Measurements from ENCODE around the gene HADHB.
"Not testable (repeated sequence)": the region's sequence is repeated elsewhere in the genome, so short reads cannot be mapped to it uniquely, and the experiment has no call there.

Gene HADHB

DNA sequence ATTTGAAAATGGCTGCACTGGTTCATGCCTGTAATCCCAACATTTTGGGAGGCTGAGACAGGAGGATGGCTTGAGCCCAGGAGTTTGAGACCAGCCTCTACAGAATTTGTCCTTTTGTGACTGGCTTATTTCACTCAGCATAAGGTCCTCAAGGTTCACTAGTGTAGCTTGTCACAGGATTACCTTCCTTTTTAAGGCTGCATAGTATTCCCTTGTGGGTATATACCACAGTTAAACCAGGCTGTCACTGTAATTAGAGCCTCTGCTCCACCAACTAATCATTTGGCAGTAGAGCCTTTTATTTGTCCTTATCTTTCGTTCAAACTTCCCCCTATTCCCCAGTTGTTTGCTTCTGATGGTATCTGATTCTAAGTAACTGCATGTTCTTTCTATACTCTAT is 50.8 kb downstream of the HADHB start:
- no peak for TF ChIP-seq GATA1 (IDR thresholded peaks at IDR 0.05; ENCODE audit: low read depth, low read length)
- TF ChIP-seq POLR2A (IDR thresholded peaks at IDR 0.05; ENCODE audit: low read length) = no peak
- DNase-seq = no peak

DNA sequence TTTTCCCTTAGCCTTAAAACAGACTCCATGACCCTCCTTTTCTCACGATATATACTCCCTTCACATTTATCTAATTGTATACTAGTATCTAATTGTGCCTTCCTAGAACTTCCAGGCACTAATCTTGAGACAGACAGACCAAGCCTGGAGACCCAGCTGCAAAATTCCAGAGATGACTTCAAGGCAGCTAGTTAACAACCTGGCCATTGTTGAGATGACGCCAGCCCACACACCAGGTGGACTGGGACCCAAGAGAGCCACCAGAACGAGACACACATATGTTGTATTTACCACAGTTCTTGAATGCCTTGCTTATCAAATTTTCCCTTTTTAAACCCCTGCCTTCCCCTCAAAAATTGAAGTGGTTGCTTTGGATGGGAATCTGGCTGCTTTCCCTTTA is 52.3 kb downstream of the HADHB start:
- TF ChIP-seq POLR2A (IDR thresholded peaks at IDR 0.05; ENCODE audit: low read length) = no peak
- TF ChIP-seq GATA1 (IDR thresholded peaks at IDR 0.05; ENCODE audit: low read depth, low read length) = no peak
- no peak for DNase-seq

DNA sequence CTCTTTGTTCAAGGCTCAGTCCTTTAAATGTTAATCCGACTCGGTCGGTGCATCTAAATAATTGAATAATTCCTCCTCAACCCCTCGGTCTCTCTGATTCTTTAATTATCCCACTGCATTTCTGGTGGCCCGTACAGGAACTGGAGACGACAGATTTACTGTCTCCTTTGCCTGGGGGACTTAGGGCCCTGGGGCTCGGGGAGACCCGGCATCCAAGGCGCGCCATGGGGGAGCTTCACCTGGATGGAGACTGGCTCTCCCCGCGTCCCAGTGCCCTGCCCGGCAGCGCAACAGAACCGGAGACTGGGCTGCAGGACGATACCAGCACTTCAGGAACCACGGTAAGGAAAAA is 53.5 kb downstream of the HADHB start:
- TF ChIP-seq GATA1 (IDR thresholded peaks at IDR 0.05; ENCODE audit: low read depth, low read length) = no peak
- no peak for DNase-seq

DNA sequence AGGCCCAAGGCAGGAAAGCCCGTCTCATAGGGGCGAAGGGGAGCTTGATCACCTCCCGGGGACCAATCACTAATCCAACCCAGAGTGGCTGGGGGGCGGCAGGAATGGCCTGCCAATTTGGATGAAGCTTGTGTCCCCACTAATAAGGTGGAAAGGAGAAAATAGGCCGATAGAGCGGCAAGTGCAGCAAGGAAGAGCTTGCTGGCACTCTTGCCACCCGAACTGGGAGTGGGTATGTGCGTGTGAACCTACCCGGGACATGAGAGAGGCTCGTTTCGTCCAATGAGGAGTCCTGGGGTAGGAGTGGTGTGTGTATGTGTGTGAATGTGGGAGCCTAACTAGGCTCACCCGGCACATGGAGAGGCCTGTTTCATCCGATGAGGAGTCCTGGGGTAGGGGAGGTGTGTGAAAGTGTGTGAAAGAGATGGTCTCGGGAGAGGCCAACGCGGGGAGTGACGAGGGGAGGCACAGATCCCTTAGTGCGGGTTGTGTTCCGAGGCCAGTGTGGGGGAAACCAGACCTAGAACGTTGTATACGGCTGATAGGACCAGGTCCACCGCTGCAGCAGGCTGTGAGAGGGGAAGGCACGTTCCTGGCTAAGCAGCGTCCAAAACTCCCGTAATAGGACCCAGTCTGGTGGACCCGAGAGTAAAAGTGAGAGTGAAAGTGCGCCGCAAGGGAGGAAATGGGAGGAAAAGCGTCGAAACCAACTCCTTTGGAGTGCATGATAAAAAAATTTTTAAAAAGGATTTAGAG is 54.1 kb downstream of the HADHB start:
- DNase-seq = peak; percentile 52 to 70
- TF ChIP-seq GATA1 (IDR thresholded peaks at IDR 0.05; ENCODE audit: low read depth, low read length) (no peak), POLR2A (IDR thresholded peaks at IDR 0.05; ENCODE audit: low read length) (peak; percentile 44)

DNA sequence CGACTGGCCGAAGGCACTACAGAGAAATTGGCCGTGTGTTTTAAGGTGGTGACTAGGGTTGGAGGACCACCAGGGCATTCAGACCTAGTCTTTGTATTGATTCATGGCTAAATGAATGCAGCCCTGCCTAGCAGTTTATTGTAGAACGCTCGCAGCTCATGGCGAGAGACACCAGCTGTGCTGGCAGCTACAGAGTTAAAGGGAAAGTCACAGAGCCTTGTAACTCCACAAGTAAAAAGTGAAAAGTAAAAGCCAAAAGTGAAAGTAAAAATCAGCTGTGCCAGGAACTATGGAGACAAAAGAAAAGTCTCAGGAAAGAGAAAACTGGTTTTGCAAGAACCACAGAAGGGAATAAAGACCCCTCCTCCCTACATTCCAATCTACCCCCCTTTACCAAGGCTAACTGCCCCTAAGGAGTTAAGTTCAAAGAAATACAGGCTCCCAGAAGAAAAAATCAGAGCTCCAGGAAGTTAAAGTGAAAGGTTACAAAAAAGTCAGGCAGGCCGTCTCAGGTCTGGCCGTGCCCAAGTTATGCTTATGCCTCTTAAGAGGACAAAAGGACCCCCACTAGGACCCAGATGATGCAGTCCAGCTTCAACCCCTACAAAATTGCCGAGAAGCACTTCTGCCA is 54.8 kb downstream of the HADHB start:
- peak; percentile 24 to 49 for DNase-seq
- TF ChIP-seq POLR2A (IDR thresholded peaks at IDR 0.05; ENCODE audit: low read length) = no peak
- TF ChIP-seq GATA1 (IDR thresholded peaks at IDR 0.05; ENCODE audit: low read depth, low read length) = no peak

DNA sequence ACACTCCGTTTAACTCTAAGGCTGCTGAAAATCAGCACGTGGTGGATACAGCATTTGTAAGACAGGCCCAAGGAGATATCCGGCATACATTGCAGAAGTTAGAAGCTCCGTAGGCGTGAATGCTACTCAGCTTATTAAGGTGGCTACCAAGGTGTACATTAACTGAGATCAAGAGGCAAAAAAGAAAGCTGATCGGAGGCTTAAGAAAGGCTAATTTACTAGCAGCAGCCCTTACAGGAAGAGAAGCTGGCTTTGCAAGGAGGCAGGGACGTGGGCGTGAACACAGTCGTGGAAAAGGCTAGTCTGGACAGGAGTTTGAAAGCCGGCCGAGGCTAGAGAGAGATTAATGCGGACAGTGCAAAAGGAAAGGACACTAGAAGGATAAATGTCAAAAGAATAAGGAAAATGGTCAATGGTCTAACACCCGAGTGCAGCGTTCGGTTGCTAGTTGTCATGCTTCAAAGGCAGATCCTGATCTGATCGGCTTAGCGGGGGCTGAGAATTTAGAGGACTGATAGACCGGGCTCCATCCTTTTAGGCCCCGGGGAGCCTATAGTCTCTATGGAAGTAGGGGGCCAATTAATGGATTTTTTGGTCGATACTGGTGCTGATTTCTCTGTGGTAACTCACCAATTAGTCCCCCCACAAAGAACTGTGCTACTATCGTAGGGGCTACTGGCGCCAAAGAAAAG is 55.6 kb downstream of the HADHB start:
- DNase-seq = no peak

DNA sequence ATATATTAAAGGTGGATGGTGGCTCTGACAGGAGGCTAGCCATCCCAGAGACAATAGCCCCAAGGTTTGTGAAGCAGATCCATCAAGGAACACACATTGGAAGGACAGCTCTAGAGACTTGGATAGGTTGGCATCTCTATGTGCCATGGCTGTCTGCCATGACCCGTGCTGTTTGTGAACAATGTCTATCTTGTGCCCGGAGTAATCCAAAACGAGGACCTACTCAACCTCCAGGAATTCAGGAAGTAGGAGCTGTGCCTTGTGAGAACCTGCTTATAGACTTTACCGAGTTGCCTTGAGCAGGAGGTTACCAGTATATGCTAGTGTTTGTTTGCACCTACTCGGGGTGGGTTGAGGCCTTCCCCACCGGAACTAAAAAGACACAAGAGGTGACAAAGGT is 58.1 kb downstream of the HADHB start:
- no peak for TF ChIP-seq GATA1 (IDR thresholded peaks at IDR 0.05; ENCODE audit: low read depth, low read length)
- no peak for TF ChIP-seq POLR2A (IDR thresholded peaks at IDR 0.05; ENCODE audit: low read length)
- no peak for DNase-seq

More for the DNA sequence above, 55.6 kb downstream of the HADHB start:
- TF ChIP-seq POLR2A (IDR thresholded peaks at IDR 0.05; ENCODE audit: low read length) (no peak), GATA1 (IDR thresholded peaks at IDR 0.05; ENCODE audit: low read depth, low read length) (no peak)

DNA sequence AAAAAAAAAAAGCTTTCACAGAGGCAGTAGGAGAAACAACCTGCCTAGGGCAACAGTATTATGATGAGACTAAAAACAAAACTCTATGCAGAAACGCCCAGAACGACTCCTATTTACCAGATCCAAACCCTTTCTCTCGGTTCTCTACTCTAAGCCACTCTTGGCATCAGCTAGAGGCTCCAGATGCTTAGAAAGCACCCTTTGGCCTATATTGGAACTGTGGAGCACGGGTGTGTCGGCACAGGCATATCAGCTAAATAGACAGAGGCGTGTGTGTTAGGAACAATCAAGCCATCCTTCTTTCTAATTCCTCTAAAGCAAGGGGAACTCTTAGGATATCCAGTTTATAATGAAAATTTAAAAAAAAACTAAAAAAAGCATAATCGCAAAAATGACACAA is 60.4 kb downstream of the HADHB start:
- not testable (repeated sequence) for DNase-seq

DNA sequence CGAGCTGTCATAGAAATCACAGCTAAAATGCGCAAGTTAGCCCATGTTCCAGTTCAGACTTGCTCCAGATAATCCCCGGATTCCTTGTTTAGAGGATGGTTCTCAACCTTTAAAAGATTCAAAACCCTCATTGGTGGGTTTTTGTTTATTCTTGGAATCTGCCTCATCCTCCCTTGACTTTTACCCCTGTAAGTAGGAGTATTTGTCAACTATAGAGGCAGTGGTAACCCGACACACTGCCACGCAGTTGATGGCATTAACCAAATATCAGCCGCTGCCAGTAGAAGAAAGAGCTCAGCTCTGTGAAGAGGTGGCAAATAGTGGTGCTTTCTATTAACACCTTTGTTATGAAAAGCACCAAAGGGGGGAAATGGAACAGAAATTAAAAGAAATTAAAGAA is 60.8 kb downstream of the HADHB start:
- TF ChIP-seq GATA1 (IDR thresholded peaks at IDR 0.05; ENCODE audit: low read depth, low read length) (no peak), POLR2A (IDR thresholded peaks at IDR 0.05; ENCODE audit: low read length) (no peak)
- no peak for DNase-seq

DNA sequence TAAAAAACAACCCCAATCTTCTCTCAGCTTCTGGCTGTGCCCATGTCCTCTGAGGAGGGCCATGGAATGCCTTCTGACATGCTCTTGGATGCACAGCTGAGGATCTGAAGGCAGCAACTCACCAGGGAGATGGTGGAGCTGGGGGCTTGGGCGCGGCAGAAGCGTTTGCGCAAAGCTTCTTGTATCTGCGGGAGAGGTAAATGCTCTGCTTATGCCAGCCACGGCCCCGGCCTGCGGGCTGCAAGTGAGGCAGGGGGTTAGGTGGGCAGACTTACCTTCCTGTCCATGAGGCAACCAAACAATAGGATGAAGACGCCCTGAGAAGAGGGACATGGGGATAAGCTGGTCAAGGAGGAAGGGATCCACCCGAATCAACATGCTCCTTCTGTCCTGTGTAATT is 65.2 kb downstream of the HADHB start:
- no peak for DNase-seq
- TF ChIP-seq POLR2A (IDR thresholded peaks at IDR 0.05; ENCODE audit: low read length) (no peak), GATA1 (IDR thresholded peaks at IDR 0.05; ENCODE audit: low read depth, low read length) (no peak)

DNA sequence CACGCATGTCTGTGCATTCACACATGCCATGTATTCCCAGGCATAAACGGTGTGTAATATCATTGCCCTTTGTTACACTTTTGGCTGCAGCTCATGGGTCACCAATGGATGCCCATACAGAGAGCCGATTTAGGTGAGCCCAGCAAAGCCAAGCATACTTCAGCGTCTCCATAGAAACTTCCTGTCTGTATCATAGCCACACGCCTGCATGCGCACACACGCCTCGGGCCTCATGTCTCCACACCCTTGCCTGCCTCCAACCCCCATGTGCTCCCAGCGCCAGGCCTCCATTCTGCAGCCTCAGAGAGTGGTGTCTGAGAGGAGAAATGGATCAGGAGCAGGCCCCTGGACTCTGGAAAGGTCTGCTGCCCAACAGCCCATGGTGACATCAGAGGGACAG is 67.7 kb downstream of the HADHB start:
- no peak for DNase-seq
- no peak for TF ChIP-seq GATA1 (IDR thresholded peaks at IDR 0.05; ENCODE audit: low read depth, low read length)
- TF ChIP-seq POLR2A (IDR thresholded peaks at IDR 0.05; ENCODE audit: low read length) = no peak

DNA sequence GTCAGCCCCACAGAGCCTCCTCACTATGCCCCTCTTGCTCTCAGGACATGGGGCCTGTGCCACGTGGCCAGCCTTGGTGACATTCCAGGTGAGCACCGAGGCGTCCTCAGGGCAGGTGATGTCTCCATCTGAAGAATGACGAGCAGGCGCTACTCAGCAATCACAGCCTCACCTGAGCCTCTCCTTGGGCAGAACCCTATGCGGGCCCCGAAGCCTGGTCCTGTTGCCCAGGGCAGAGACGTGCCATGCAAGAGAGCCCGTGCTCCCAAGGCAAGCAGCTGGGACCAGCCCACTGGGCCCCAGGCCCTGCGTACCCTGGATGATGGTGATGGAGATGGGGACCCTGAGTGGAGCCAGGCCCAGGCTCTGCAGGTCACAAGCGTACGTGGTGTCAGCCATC is 68.7 kb downstream of the HADHB start:
- no peak for DNase-seq
- TF ChIP-seq GATA1 (IDR thresholded peaks at IDR 0.05; ENCODE audit: low read depth, low read length) = no peak
- no peak for TF ChIP-seq POLR2A (IDR thresholded peaks at IDR 0.05; ENCODE audit: low read length)

DNA sequence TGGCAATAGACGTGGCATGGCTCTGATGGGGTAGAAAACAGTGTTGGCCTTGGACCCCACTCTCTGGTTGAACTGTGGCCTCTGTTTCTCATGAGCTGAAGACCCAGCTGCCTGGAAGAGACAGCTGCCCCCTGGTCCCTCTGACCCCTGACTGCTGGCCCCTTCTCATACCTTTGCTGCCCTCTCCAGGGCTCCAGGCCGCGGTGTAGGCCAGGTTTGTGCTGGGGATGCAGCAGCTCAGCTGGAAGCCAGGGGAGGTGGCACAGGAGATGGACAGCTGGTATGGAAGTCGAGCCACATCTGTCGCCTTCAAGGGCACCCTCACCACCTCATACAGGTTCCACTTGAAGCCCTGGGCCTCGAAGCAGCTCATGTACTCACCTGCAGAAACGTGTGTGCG is 69.5 kb downstream of the HADHB start:
- TF ChIP-seq GATA1 (IDR thresholded peaks at IDR 0.05; ENCODE audit: low read depth, low read length) (no peak), POLR2A (IDR thresholded peaks at IDR 0.05; ENCODE audit: low read length) (no peak)
- no peak for DNase-seq

DNA sequence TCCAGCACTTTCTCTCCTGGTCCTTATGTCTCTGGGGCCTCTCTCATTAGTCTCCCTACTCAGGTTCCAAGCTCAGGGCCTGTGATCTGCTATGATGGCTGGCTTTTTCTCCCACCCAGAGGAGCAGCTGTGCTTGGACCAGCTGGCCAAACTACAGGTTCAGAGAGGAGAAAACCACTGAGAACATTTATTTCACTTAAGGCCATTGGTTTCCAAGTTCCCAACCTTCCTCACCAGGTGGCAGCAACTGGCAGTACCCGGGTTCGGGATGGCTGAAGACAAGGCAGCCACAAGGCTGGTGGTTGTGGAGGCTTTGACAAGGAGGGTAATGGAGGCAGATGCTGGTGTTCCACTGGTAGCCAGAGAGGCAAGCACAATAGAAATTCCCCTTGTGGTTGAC is 71.3 kb downstream of the HADHB start:
- DNase-seq = peak; percentile 9 to 36
- TF ChIP-seq GATA1 (IDR thresholded peaks at IDR 0.05; ENCODE audit: low read depth, low read length) (no peak), POLR2A (IDR thresholded peaks at IDR 0.05; ENCODE audit: low read length) (no peak)

DNA sequence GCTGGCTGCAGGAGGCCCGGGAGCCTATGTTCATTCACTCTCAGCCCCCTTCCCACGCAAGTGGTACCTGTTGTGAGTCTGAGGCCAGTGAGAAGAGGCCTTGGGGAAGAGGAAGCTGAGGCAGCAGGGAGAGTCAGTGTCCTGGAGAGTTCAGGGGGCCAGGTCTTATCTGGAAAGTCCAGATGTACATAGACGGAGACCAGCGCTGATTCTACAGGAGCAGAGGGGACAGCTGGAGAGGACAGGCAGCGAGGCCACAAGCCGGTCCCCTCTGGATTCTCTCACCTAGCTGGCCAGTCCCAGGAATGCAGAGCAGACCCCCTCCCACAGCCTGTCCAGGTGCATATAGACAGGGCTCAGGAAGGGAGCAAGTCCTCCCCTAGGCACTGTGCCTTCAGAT is 72.1 kb downstream of the HADHB start:
- DNase-seq = peak; percentile 31 to 47
- TF ChIP-seq GATA1 (IDR thresholded peaks at IDR 0.05; ENCODE audit: low read depth, low read length) = no peak
- no peak for TF ChIP-seq POLR2A (IDR thresholded peaks at IDR 0.05; ENCODE audit: low read length)
